ENCODE measurements around the gene FTCD. TPM values are rescaled to one million over a fixed set of nuclear protein-coding genes. Genes with fewer than 3 reads are reported as not detected.
"Not testable (repeated sequence)": the region's sequence is repeated elsewhere in the genome, so short reads cannot be mapped to it uniquely, and the experiment has no call there.

The FTCD gene, protein sequence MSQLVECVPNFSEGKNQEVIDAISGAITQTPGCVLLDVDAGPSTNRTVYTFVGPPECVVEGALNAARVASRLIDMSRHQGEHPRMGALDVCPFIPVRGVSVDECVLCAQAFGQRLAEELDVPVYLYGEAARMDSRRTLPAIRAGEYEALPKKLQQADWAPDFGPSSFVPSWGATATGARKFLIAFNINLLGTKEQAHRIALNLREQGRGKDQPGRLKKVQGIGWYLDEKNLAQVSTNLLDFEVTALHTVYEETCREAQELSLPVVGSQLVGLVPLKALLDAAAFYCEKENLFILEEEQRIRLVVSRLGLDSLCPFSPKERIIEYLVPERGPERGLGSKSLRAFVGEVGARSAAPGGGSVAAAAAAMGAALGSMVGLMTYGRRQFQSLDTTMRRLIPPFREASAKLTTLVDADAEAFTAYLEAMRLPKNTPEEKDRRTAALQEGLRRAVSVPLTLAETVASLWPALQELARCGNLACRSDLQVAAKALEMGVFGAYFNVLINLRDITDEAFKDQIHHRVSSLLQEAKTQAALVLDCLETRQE
- total RNA-seq (1 to 10 TPM; 1.3 to 1.7 TPM), polyA plus RNA-seq (not detected)

DNA sequence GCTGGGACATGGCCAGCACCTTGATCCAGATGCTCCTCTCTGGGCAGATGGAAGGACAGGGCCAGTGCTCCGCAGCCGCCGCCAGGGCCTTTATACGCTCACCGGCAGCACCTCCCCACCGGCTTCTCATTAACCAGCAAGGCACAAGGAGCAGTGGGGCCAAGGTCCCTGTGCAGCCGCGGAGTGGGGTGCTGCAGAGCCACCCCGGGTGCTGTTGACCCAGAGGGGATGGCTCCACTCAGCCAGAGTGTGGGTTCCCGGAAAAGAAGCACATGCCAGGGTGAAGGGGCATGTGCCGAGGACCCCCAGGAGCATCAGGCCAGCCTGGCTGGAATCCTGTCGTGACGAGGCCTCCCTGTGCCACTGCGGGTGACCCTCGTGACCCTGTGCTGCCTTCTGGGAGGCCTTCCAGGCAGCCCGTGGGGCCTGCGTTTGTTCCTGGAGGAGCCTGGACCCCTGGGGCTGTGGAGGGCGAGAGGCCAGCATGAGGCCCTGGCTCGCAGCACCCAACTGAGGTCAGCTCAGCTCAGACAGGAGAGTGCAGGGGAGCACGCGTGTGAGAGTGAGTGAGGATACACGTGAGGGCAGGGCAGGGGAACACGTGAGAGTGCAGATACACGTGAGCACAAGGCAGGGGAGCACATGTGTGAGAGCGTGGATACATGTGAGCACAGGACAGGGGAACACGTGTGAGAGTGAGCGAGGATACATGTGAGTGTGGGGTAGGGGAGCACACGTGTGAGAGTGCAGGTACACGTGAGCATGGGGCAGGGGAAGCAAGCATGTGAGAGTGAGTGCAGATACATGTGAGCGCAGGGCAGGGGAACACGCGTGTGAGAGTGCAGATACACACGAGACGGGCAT lies at the start of gene FTCD:
FTCD (minus strand) TSS at position 66 of the 864 bp plus-strand sequence; CDS start at position 10, 56 bp downstream.
- H3K4me1 Mint-ChIP-seq: peaks cover 0 to 4% (median 0%) of the 10 kb centered on the region in 4 donors
- no peaks in the 10 kb centered on the region for H3K27me3 Mint-ChIP-seq
- intact Hi-C loops (cut with micrococcal nuclease): no loop called here
- Histone ChIP-seq H3K4me1 (ENCODE audit: insufficient read depth, low read length) (peaks cover 5% of the 10 kb centered on the region), H3K4me3 (ENCODE audit: low read length in 2 of 2) (no peak within 1 kb of the TSS), H3K27ac (ENCODE audit: low read depth, low read length) (no peak within 1 kb of the TSS), H3K27me3 (ENCODE audit: insufficient read depth, low read length) (no peaks in the 10 kb centered on the region), H3K9me3 (ENCODE audit: control insufficient read depth in 1 of 2, low read length in 2 of 2) (no peaks in the 10 kb centered on the region), H3K36me3 (ENCODE audit: insufficient read depth, low read length) (no peaks in the 10 kb centered on the region)
- DNase-seq: no peak
- ChIA-PET POLR2A (ENCODE audit: partially characterized antibody) (no interaction called here), CTCF (ENCODE audit: partially characterized antibody) (interaction anchor here (3.3 kb wide), 1 partner anchor 13 kb away, joined by 19 read pairs; no protein-coding TSS in a partner anchor)
- peaks cover 0 to 2% (median 0%) of the 10 kb centered on the region in 8 donors for H3K9me3 Mint-ChIP-seq
- no peak within 1 kb of the TSS for H3K27ac Mint-ChIP-seq
- no peak within 1 kb of the TSS for H3K4me3 Mint-ChIP-seq
- no peaks in the 10 kb centered on the region for H3K36me3 Mint-ChIP-seq

DNA sequence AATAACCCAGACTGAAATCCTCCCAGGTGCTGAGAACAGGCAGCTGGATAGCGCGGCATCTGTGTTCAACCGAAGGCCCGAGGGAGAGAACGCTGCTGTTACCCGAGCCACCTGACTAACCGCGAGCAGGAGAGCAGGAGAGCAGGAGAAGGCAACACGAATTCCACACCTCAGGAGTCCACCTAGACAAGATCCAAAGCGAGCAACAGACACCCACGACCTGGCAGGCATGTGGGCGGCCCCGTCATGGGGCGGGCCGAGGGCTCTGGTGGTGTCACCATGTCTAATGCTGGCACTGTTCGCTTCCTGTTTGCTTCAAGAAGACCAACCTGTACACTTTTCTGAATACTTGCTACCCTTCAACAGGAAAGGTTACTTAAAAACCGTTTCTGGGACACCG lies 49.8 kb upstream of the FTCD start:
- Histone ChIP-seq H3K27ac (ENCODE audit: low read depth, low read length) (no peak overlapping the region), H3K4me1 (ENCODE audit: insufficient read depth, low read length) (no peaks in the 10 kb centered on the region), H3K36me3 (ENCODE audit: insufficient read depth, low read length) (peaks cover 40% of the 10 kb centered on the region), H3K27me3 (ENCODE audit: insufficient read depth, low read length) (no peaks in the 10 kb centered on the region), H3K9me3 (ENCODE audit: control insufficient read depth in 1 of 2, low read length in 2 of 2) (no peaks in the 10 kb centered on the region), H3K4me3 (ENCODE audit: low read length in 2 of 2) (no peak overlapping the region)
- POLR2A ChIA-PET (ENCODE audit: partially characterized antibody): no interaction called here
- CTCF ChIA-PET (ENCODE audit: partially characterized antibody): no interaction called here
- intact Hi-C loops (cut with micrococcal nuclease): no loop called here
- no peaks in the 10 kb centered on the region for H3K4me1 Mint-ChIP-seq
- no peak for DNase-seq
- no peaks in the 10 kb centered on the region for H3K9me3 Mint-ChIP-seq
- H3K36me3 Mint-ChIP-seq: peaks cover 19 to 60% of the 10 kb centered on the region in 2 donors
- peak overlapping the region in 2 of 7 donors; percentile 6 to 72 for H3K27ac Mint-ChIP-seq
- H3K4me3 Mint-ChIP-seq: no peak overlapping the region
- H3K27me3 Mint-ChIP-seq: no peaks in the 10 kb centered on the region

DNA sequence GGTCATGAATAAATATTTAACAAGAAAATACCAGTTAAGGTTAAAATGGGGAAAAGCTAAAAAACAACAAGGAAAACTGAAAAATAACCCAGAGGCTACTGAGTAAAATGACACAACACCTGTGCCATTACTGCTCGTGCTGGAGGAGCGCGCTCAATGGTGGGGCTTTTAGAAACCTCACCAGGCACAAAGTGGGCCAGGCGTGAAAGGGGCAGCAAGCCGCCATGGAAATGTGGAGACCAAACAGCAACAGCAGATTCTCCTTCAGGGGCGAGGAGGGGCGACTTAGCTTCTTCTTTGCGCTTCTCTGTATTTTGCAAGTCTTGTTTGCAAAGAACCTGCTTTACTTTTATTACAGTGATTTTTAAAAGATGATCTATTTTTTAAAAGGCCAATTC lies 47.8 kb upstream of the FTCD start:
- ChIA-PET CTCF (ENCODE audit: partially characterized antibody) (no interaction called here), POLR2A (ENCODE audit: partially characterized antibody) (no interaction called here)
- Mint-ChIP-seq H3K36me3 (peaks cover 38 to 65% of the 10 kb centered on the region in 2 donors), H3K4me3 (no peak overlapping the region), H3K4me1 (no peaks in the 10 kb centered on the region), H3K27ac (peak overlapping the region in 4 of 7 donors; percentile 20 to 74 (median 43)), H3K27me3 (no peaks in the 10 kb centered on the region), H3K9me3 (peaks cover 0 to 3% (median 0%) of the 10 kb centered on the region in 8 donors)
- peaks cover 47% of the 10 kb centered on the region for H3K36me3 ChIP-seq (ENCODE audit: insufficient read depth, low read length)
- H3K4me3 ChIP-seq (ENCODE audit: low read length in 2 of 2): no peak overlapping the region
- H3K27me3 ChIP-seq (ENCODE audit: insufficient read depth, low read length): no peaks in the 10 kb centered on the region
- DNase-seq: no peak
- intact Hi-C loops (cut with micrococcal nuclease): no loop called here
- H3K27ac ChIP-seq (ENCODE audit: low read depth, low read length): no peak overlapping the region
- no peaks in the 10 kb centered on the region for H3K9me3 ChIP-seq (ENCODE audit: control insufficient read depth in 1 of 2, low read length in 2 of 2)
- no peaks in the 10 kb centered on the region for H3K4me1 ChIP-seq (ENCODE audit: insufficient read depth, low read length)

DNA sequence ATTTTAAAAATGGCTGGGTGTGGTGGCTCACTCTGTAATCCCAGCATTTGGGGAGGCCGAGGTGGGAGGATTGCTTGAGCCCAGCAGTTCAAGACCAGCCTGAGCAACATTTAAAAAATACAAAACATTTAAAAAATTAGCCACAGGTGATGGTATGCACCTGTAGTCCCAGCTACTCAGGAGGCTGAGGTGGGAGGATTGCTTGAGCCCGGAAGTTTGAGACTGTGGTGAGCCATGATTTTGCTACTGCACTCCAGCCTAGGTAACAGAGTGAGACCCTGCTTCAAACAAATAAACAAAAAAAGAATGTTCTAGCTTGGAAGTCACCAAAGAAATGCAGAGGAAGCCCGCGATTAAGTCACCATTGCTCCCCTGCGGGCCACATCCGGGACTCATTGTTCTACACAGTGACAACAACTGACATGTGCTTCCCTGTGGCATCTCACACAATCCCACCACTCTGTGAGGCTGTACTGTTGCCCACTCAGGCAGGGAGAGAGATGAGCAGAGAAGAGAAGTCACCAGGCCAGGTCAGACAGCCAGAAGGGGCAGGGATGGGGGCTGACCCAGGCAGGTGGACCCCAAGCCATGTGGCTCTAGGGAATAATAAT lies 47.3 kb upstream of the FTCD start:
- Mint-ChIP-seq H3K9me3 (peaks cover 0 to 3% (median 0%) of the 10 kb centered on the region in 8 donors), H3K4me1 (no peaks in the 10 kb centered on the region), H3K4me3 (no peak overlapping the region), H3K36me3 (peaks cover 43 to 64% of the 10 kb centered on the region in 2 donors), H3K27me3 (no peaks in the 10 kb centered on the region), H3K27ac (peak overlapping the region in 5 of 7 donors; percentile 20 to 74 (median 27))
- Histone ChIP-seq H3K27ac (ENCODE audit: low read depth, low read length) (no peak overlapping the region), H3K9me3 (ENCODE audit: control insufficient read depth in 1 of 2, low read length in 2 of 2) (no peaks in the 10 kb centered on the region), H3K36me3 (ENCODE audit: insufficient read depth, low read length) (peaks cover 47% of the 10 kb centered on the region), H3K4me3 (ENCODE audit: low read length in 2 of 2) (no peak overlapping the region), H3K27me3 (ENCODE audit: insufficient read depth, low read length) (no peaks in the 10 kb centered on the region), H3K4me1 (ENCODE audit: insufficient read depth, low read length) (no peaks in the 10 kb centered on the region)
- DNase-seq: peak in 1 of 5 donors; percentile 11
- intact Hi-C loops (cut with micrococcal nuclease): no loop called here
- CTCF ChIA-PET (ENCODE audit: partially characterized antibody): no interaction called here
- POLR2A ChIA-PET (ENCODE audit: partially characterized antibody): no interaction called here

DNA sequence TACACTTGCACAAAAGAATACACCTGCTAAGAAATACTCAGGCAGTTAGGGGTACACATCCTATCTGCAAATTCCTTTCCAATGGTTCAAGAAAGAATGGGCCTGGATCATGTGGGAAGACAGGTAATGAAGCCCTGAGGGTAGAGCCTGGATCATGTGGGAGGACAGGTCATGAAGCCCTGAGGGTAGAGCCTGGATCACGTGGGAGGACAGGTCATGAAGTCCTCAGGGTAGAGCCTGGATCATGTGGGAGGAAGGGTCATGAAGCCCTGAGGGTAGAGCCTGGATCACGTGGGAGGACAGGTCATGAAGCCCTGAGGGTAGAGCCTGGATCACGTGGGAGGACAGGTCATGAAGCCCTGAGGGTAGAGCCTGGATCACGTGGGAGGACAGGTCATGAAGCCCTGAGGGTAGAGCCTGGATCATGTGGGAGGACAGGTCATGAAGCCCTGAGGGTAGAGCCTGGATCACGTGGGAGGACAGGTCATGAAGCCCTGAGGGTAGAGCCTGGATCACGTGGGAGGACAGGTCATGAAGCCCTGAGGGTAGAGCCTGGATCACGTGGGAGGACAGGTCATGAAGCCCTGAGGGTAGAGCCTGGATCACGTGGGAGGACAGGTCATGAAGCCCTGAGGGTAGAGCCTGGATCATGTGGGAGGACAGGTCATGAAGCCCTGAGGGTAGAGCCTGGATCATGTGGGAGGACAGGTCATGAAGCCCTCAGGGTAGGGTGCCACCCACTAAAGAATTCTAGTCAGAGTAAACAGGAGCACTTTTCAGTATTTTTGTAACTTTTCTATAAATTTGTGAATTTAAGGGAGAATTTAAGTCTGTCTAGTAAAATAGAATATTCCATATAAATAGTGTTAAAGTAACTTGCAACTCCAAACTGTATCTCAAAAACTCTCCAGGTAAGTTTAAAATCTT lies 45.8 kb upstream of the FTCD start:
- CTCF ChIA-PET (ENCODE audit: partially characterized antibody): interaction anchor here (0.6 kb wide), 1 partner anchor 10 kb away, joined by 3 read pairs; no protein-coding TSS in a partner anchor
- H3K4me3 Mint-ChIP-seq; H3K27me3 Mint-ChIP-seq; POLR2A ChIA-PET (ENCODE audit: partially characterized antibody); intact Hi-C loops (cut with micrococcal nuclease); H3K9me3 ChIP-seq (ENCODE audit: control insufficient read depth in 1 of 2, low read length in 2 of 2); H3K27me3 ChIP-seq (ENCODE audit: insufficient read depth, low read length); H3K9me3 Mint-ChIP-seq; H3K4me1 ChIP-seq (ENCODE audit: insufficient read depth, low read length); H3K4me1 Mint-ChIP-seq; DNase-seq; H3K4me3 ChIP-seq (ENCODE audit: low read length in 2 of 2); H3K27ac ChIP-seq (ENCODE audit: low read depth, low read length): not testable (repeated sequence)
- Mint-ChIP-seq H3K27ac (peak overlapping the region in 2 of 7 donors; percentile 4 to 59), H3K36me3 (peaks cover 55 to 69% of the 10 kb centered on the region in 2 donors)
- peaks cover 35% of the 10 kb centered on the region for H3K36me3 ChIP-seq (ENCODE audit: insufficient read depth, low read length)

DNA sequence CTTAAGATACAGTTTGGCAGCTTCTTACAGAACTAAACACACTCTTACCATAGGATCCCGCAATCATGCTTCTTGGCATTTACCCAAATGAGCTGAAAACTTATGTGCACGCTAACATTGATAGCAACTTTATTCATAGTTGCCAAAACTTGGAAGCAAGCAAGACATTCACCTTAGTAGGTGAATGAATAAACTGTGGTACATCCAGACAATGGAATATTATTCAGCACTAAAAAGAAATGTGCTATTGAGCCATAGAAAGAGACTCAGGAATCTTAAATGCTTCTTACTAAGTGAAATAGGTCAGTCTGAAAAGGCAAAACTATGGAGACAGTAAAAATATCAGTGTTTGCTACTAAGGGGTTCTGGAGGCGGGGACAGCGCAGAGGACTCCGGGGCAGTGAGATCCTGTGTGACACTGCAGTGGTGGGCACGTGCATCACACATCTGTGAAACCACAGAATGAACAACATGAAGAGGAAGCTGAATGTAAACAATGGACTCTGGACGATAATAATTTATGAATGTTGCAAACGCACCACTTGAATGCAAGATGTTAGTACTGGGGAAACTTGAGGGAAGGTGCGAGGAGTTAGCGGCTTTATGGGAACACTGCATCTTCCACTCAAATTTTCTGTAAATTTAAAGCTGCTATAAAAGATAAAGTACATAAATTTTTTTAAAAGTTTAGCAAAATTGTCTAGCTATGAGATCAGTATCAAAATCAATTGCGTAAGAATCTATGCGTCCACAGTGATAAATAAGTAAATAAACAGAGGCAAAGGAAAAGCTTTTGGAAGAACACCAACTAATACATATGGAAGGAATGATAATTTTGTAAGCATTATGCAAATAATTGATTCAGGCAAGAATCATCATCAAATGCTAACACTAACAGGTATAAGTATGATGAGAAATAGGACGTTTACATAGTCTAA lies 44.3 kb upstream of the FTCD start:
- Histone ChIP-seq H3K9me3 (ENCODE audit: control insufficient read depth in 1 of 2, low read length in 2 of 2) (no peaks in the 10 kb centered on the region), H3K27me3 (ENCODE audit: insufficient read depth, low read length) (no peaks in the 10 kb centered on the region), H3K36me3 (ENCODE audit: insufficient read depth, low read length) (peaks cover 33% of the 10 kb centered on the region), H3K4me3 (ENCODE audit: low read length in 2 of 2) (no peak overlapping the region), H3K4me1 (ENCODE audit: insufficient read depth, low read length) (no peaks in the 10 kb centered on the region), H3K27ac (ENCODE audit: low read depth, low read length) (no peak overlapping the region)
- intact Hi-C loops (cut with micrococcal nuclease): no loop called here
- Mint-ChIP-seq H3K4me3 (no peak overlapping the region), H3K36me3 (peaks cover 50 to 60% of the 10 kb centered on the region in 2 donors), H3K9me3 (peaks cover 0 to 5% (median 0%) of the 10 kb centered on the region in 8 donors), H3K27ac (peak overlapping the region in 1 of 7 donors; percentile 71), H3K27me3 (no peaks in the 10 kb centered on the region), H3K4me1 (no peaks in the 10 kb centered on the region)
- CTCF ChIA-PET (ENCODE audit: partially characterized antibody): no interaction called here
- DNase-seq: no peak
- POLR2A ChIA-PET (ENCODE audit: partially characterized antibody): no interaction called here
